SIG-M5 treated with dmso at 0.1 percent for 504 hours (cell line): ENCODE data around the gene NFE2.
"Not testable (repeated sequence)": the region's sequence is repeated elsewhere in the genome, so short reads cannot be mapped to it uniquely, and the experiment has no call there.

ENCODE experiments used
- DNase-seq: peaks from one replicate; lab custom pipeline; 2025; ENCODE audit not compliant: unreplicated experiment; lab: John Stamatoyannopoulos, UW

NFE2 gene

GRCh38 chr12:54300732-54301427 lies at the start of gene NFE2:
Gene NFE2 (minus strand): TSS chr12:54301015. CDS start chr12:54295248, 5,767 bp downstream.
- peak; percentile 80 for DNase-seq

DNA sequence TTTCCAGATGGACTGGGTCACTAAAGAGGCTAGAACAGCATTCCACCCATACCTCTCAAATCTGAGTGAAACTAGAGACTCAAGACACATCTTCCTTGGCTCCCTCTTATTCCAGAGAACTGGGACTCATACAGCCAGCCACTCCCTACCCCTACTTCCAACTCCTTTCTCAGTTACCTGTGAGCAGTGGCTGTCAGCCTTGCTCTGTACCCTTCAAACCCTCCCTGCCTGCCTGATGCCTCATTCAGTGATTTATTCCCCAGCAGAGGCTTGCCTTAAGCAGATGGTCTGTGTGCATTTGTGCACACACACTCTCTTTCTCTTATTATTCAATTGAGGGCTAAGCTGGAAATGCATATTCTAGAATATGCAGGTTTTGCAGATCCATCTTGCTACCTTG lies 48.9 kb upstream of the NFE2 start:
- DNase-seq: no peak

GRCh38 chr12:54349036-54349435 lies 48.2 kb upstream of the NFE2 start:
- no peak for DNase-seq

GRCh38 chr12:54341378-54342300 lies 40.8 kb upstream of the NFE2 start:
- no peak for DNase-seq

DNA sequence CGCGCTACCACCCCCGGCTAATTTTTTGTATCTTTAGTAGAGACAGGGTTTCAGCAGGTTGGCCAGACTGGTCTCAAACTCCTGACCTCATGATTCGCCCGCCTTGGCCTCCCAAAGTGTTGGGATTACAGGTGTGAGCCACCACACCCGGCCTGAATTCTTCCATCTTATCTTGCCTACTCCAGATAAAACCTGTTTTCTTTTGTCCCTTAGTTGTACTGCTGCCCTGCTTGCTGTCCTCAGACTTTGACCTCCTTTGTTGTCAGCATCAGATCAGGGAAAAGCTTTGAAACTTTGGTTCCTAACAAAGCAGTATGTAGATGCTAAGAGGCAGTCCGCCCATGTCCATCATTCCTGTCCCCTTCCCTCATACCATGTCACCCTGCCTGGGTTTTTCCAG lies 40.0 kb upstream of the NFE2 start:
- DNase-seq: no peak

- DNase-seq: no peak
Measured at GRCh38 chr12:54338698-54339296, 38.0 kb upstream of the NFE2 start.

GRCh38 chr12:54337854-54338650 lies 37.2 kb upstream of the NFE2 start:
- DNase-seq: no peak

- DNase-seq: no peak
Measured at GRCh38 chr12:54337280-54337842, 36.5 kb upstream of the NFE2 start.

DNA sequence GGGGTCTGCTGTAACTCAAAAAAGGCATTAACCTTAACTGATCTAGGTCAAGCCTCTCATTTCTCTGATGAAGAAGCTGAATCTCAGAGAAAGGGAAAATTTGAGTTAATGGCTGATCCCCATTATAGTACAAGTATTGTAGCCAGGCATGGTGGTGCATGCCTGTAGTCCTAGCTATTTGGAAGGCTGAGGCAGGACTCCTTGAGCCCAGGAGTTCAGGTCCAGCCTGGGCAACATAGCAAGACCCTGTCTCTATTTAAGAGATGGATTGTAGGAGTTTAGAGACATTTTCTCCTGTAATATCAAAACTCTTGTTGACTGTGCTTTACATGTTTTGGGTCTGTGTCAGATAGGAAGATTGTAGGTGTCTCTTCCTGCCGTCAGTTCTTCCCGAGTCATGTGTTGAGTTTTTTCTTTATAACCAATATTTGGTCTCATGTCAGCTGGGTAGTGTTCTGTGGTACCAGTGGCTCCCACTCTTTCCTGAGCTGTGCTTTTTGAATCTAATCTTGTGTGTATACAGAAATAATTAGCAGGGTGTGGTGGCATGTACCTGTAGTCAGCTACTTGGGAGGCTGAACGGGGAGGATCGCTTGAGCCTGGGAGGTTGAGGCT lies 32.7 kb upstream of the NFE2 start:
- no peak for DNase-seq

- no peak for DNase-seq
Measured at GRCh38 chr12:54331461-54331860, 30.6 kb upstream of the NFE2 start.

DNA sequence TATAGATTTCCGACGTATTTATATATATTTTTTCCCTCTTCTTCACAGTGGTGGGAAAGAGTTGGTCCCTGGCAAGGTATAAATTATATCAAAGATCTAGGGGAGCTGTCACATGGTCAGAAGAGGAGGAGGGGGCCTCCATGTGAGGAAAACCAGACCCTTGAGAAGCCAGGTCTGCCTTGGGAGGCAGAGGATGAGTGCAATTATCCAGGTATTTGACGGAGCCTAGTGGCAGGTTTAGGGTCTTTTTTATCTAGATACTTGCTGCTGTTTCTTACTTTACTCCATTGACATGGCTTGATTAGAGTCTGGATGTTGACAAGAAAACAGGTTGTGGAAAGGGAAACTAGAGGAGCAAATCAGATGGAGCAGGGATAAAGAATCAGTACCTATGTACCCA lies 29.6 kb upstream of the NFE2 start:
- DNase-seq: no peak

- no peak for DNase-seq
Measured at GRCh38 chr12:54329759-54330158, 28.9 kb upstream of the NFE2 start.

DNA sequence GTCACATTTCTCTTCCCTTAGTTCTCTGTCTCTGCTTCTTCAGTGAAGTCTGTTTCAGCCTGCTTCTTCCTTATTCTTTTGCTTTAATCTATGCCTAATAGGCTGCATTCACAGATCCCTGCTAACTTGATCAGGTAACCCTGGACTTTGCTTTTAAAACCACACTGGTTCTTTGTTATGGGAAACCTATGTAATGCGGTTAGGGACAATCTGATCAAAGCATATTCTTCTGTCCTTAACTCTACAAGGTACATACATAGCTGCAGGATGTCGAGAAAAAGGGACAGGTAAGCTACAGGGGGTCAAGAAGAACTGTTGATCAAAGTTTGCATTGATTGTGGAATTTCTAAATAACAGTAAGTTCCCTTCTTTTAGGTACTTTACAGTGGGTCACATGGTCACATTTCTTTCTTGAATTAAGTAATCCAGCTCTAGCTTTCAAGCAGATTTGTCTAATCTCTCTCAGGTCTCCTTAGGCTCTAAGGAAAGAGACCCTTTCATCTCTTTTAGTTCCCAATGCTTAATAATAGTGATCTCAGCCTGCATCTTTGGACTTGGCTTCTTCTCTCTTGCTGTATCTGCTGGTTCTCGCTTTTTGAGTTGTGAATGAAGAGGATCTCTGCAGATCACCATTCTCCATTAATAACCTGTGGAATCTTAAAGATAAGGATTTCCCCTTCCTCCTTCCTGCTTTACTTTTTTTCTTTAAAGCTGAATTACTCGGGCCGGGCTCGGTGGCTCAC lies 28.0 kb upstream of the NFE2 start:
- DNase-seq: no peak

DNA sequence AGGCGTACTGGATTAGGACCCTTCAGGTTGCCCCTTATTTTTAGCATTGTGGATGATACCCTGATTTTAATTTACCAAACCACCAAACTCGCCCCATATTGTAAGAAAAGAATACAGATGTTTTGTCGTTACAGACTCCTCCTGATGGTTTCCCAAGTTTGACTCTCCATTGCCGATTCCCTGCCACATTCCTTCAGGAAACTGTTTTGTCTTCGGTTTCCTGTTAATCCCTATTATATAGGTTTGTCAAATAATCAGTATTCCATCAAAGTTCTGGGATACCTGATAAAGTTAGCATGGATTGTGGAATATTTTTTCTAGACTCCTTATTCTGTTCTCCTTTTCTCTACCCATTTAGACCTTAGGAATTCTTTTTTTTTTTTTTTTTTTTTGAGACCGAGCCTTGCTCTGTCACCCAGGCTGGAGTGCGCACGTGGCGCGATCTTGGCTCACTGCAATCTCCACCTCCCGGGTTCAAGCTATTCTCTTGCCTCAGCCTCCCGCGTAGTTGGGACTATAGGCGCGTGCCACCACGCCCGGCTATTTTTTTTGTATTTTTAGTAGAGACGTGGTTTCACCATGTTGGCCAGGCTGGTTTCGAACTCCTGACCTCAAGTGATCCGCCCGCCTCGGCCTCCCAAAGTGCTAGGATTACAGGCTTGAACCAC lies 24.8 kb upstream of the NFE2 start:
- DNase-seq: not testable (repeated sequence)

GRCh38 chr12:54324617-54325441 lies 24.0 kb upstream of the NFE2 start, which contains the start of gene COPZ1:
Gene COPZ1 (plus strand): TSS chr12:54325131. CDS start chr12:54325164, 33 bp downstream.
- peak; percentile 100 for DNase-seq

GRCh38 chr12:54321363-54321762 lies 20.5 kb upstream of the NFE2 start:
- no peak for DNase-seq

DNA sequence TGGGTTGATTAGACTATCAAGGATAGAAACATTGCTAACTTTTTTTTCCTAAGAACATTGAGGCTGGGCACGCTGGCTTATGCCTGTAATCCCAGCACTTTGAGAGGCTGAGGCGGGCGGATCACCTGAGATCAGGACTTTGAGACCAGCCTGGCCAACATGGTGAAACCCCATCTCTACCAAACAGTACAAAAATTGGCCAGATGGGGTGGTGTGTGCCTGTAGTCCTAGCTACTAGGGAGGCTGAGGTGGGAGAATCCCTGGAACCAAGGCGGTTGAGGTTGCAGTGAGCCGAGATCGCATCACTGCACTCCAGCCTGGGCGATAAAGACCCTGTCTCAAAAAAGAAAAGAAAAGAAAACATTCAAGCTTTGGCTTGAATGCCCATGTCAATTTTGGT lies 11.5 kb upstream of the NFE2 start:
- DNase-seq: not testable (repeated sequence)

- DNase-seq: no peak
Measured at GRCh38 chr12:54311051-54311450, 10.2 kb upstream of the NFE2 start.
